SK-N-DZ (cell line): ENCODE data around the gene KCNN3. TPM values are rescaled to one million over a fixed set of nuclear protein-coding genes. Genes with fewer than 3 reads are reported as not detected.
"Not testable (repeated sequence)": the region's sequence is repeated elsewhere in the genome, so short reads cannot be mapped to it uniquely, and the experiment has no call there.

Source experiments
- DNase-seq: peaks from one replicate; pipeline ENCODE4 v3.0.0-alpha.2; 2015; ENCODE audit warnings: low spot score
- polyA plus RNA-seq, 2 experiments: library from polyadenylated mRNA; depleted of rRNA; stranded (reverse); fragments of >200 nt; gene quantifications; 2 replicates each; pipeline ENCODE4 v1.2.3, GENCODE V29; 2014

The KCNN3 gene
- not detected in 2 replicates for polyA plus RNA-seq (2014; cell fraction: cytosol; rRNA removed)
- polyA plus RNA-seq (2014; cell fraction: nucleus; rRNA removed), result not detected in 2 replicates

GRCh38 chr1:154870115-154870571, at the start of gene KCNN3:
TSS of gene KCNN3 (minus strand) at chr1:154870281. CDS start at chr1:154869964, 317 bp downstream.
- DNase-seq, result peak; percentile 95

- no peak for DNase-seq
Observed at GRCh38 chr1:154913273-154913672, 43.2 kb upstream of the KCNN3 start.

- DNase-seq, result no peak
Observed at GRCh38 chr1:154912755-154913154, 42.7 kb upstream of the KCNN3 start.

GRCh38 chr1:154911691-154912550, 41.8 kb upstream of the KCNN3 start:
- no peak for DNase-seq

- DNase-seq, result no peak
Observed at GRCh38 chr1:154910851-154911250, 40.8 kb upstream of the KCNN3 start.

- DNase-seq, result peak; percentile 26
Observed at GRCh38 chr1:154908937-154909336, 38.9 kb upstream of the KCNN3 start.

GRCh38 chr1:154908129-154908528, 38.0 kb upstream of the KCNN3 start:
- not testable (repeated sequence) for DNase-seq

- no peak for DNase-seq
Observed at GRCh38 chr1:154906621-154907081, 36.6 kb upstream of the KCNN3 start.

GRCh38 chr1:154902938-154903566, 33.0 kb upstream of the KCNN3 start:
- DNase-seq, result no peak

GRCh38 chr1:154901591-154901990, 31.5 kb upstream of the KCNN3 start:
- DNase-seq, result no peak

- no peak for DNase-seq
Observed at GRCh38 chr1:154899041-154899440, 29.0 kb upstream of the KCNN3 start.

- DNase-seq, result no peak
Observed at GRCh38 chr1:154896771-154897286, 26.7 kb upstream of the KCNN3 start.

GRCh38 chr1:154895798-154896197, 25.7 kb upstream of the KCNN3 start:
- no peak for DNase-seq

GRCh38 chr1:154891452-154891851, 21.4 kb upstream of the KCNN3 start:
- DNase-seq, result no peak

- no peak for DNase-seq
Observed at GRCh38 chr1:154888757-154889156, 18.7 kb upstream of the KCNN3 start.

- DNase-seq, result no peak
Observed at GRCh38 chr1:154886281-154887015, 16.4 kb upstream of the KCNN3 start.

- DNase-seq, result no peak
Observed at GRCh38 chr1:154884869-154885701, 15.0 kb upstream of the KCNN3 start.

- DNase-seq, result no peak
Observed at GRCh38 chr1:154883919-154884868, 14.1 kb upstream of the KCNN3 start.

- no peak for DNase-seq
Observed at GRCh38 chr1:154881820-154882535, 11.9 kb upstream of the KCNN3 start.
